GM23338 (cell line): ENCODE results near the gene TBC1D2B. TPM values are rescaled to one million over a fixed set of nuclear protein-coding genes. Genes with fewer than 3 reads are reported as not detected.

Experiments used
- ATAC-seq: fragments of 200-7000 bp; cut with Tn5 transposase; 3 replicates; pipeline ENCODE4 v1.9.1; 2020
- DNase-seq: peaks from one replicate; pipeline ENCODE4 v3.0.0-alpha.2; 2015; ENCODE audit warnings: low spot score
- H2AFZ ChIP-seq: fragments of 200-600 bp; sonication (generic); 2 replicates; pipeline ENCODE4 v1.8.0; 2016; ENCODE audit warnings: antibody characterized with exemption, mild to moderate bottlenecking, moderate library complexity
- H3F3A ChIP-seq: fragments of 200-600 bp; sonication (generic); replicated peaks from 2 replicates; pipeline ENCODE4 v1.8.0; 2017; ENCODE audit warnings: antibody characterized with exemption, mixed run types, low read depth
- H3K27ac ChIP-seq: fragments of 200-600 bp; sonication (generic); 2 replicates; pipeline ENCODE4 v1.6.1; 2016; ENCODE audit warnings: low read depth
- H3K27me3 ChIP-seq: fragments of 200-600 bp; sonication (generic); 2 replicates; pipeline ENCODE4 v1.8.0; 2016; ENCODE audit warnings: mild to moderate bottlenecking, mixed run types, moderate library complexity; ENCODE audit not compliant: insufficient read depth
- H3K36me3 ChIP-seq: fragments of 200-600 bp; sonication (generic); 2 replicates; pipeline ENCODE4 v1.8.0; 2016; ENCODE audit warnings: mild to moderate bottlenecking; ENCODE audit not compliant: insufficient read depth
- H3K4me1 ChIP-seq: fragments of 200-600 bp; sonication (generic); 2 replicates; pipeline ENCODE4 v1.8.0; 2016; ENCODE audit warnings: mild to moderate bottlenecking, moderate library complexity; ENCODE audit not compliant: insufficient read depth
- H3K4me2 ChIP-seq: fragments of 200-600 bp; sonication (generic); 2 replicates; pipeline ENCODE4 v1.7.1; 2017; ENCODE audit warnings: mixed run types
- H3K4me3 ChIP-seq: fragments of 200-600 bp; sonication (generic); 2 replicates; pipeline ENCODE4 v1.6.1; 2016; ENCODE audit warnings: mixed run types
- H3K79me2 ChIP-seq: fragments of 200-600 bp; sonication (generic); replicated peaks from 2 replicates; pipeline ENCODE4 v1.8.0; 2017; ENCODE audit warnings: mild to moderate bottlenecking; ENCODE audit not compliant: insufficient read depth
- H3K9me2 ChIP-seq: fragments of 200-600 bp; sonication (generic); 2 replicates; pipeline ENCODE4 v1.8.0; 2017; ENCODE audit not compliant: insufficient read depth
- H4K20me1 ChIP-seq: fragments of 200-600 bp; sonication (generic); replicated peaks from 2 replicates; pipeline ENCODE4 v1.8.0; 2017; ENCODE audit warnings: mild to moderate bottlenecking; ENCODE audit not compliant: insufficient read depth
- H3K27ac Mint-ChIP-seq: 2 replicates; pipeline ENCODE4 v1.8.0; 2020; ENCODE audit warnings: inconsistent platforms, mild to moderate bottlenecking, moderate library complexity, mixed read lengths
- H3K27me3 Mint-ChIP-seq: 3 replicates; pipeline ENCODE4 v1.8.0; 2022; ENCODE audit warnings: low read depth, mild to moderate bottlenecking, moderate library complexity, mixed read lengths, inconsistent platforms; ENCODE audit not compliant: insufficient read depth, poor library complexity
- H3K36me3 Mint-ChIP-seq: 3 replicates; pipeline ENCODE4 v1.8.0; 2021; ENCODE audit warnings: low read depth, mild to moderate bottlenecking, inconsistent platforms, moderate library complexity, mixed read lengths
- H3K4me1 Mint-ChIP-seq: 3 replicates; pipeline ENCODE4 v1.8.0; 2020; ENCODE audit warnings: mild to moderate bottlenecking, inconsistent platforms, mixed read lengths
- H3K4me3 Mint-ChIP-seq: 3 replicates; pipeline ENCODE4 v1.8.0; 2021; ENCODE audit warnings: moderate library complexity, mild to moderate bottlenecking, inconsistent platforms, mixed read lengths
- H3K9me3 Mint-ChIP-seq: 3 replicates; pipeline ENCODE4 v1.8.0; 2020; ENCODE audit warnings: moderate library complexity, mild to moderate bottlenecking, inconsistent platforms, mixed read lengths
- CREB1 ChIP-seq: fragments of 250-450 bp; sonication (Bioruptor Pico); IDR thresholded peaks from 2 replicates; pipeline ENCODE4 v1.5.0; 2020; ENCODE audit warnings: low read depth, mild to moderate bottlenecking, moderate library complexity
- EZH2 ChIP-seq: fragments of 200-600 bp; sonication (generic); IDR thresholded peaks from one replicate; pipeline ENCODE4 v1.8.0; 2017; ENCODE audit warnings: antibody characterized with exemption, mild to moderate bottlenecking, low read depth; ENCODE audit not compliant: unreplicated experiment
- EZH2phosphoT487 ChIP-seq: fragments of 200-600 bp; sonication (generic); IDR thresholded peaks from one replicate; pipeline ENCODE4 v1.8.1; 2018; ENCODE audit warnings: antibody characterized with exemption; ENCODE audit not compliant: unreplicated experiment
- JUNB ChIP-seq: IDR thresholded peaks from one replicate; pipeline ENCODE4 v1.6.1; 2016; ENCODE audit warnings: antibody characterized with exemption; ENCODE audit not compliant: unreplicated experiment
- NANOG ChIP-seq: IDR thresholded peaks from 2 replicates; pipeline ENCODE4 v1.6.1; 2016; ENCODE audit warnings: antibody characterized with exemption, borderline replicate concordance
- POLR2AphosphoS5 ChIP-seq: IDR thresholded peaks from 2 replicates; pipeline ENCODE4 v1.6.1; 2016; ENCODE audit warnings: antibody characterized with exemption, low read depth
- REST ChIP-seq: IDR thresholded peaks from one replicate; pipeline ENCODE4 v1.6.1; 2018; ENCODE audit warnings: antibody characterized with exemption; ENCODE audit not compliant: unreplicated experiment
- ZNF114 ChIP-seq: fragments of 250-450 bp; sonication (Bioruptor Pico); IDR thresholded peaks from 2 replicates; pipeline ENCODE4 v1.5.0; 2020; ENCODE audit warnings: mild to moderate bottlenecking, moderate library complexity
- ZNF331 ChIP-seq: fragments of 250-450 bp; sonication (Bioruptor Pico); IDR thresholded peaks from 2 replicates; pipeline ENCODE4 v1.5.0; 2020; ENCODE audit warnings: low read depth, mild to moderate bottlenecking, moderate library complexity
- ZNF462 ChIP-seq: fragments of 250-450 bp; sonication (Bioruptor Pico); IDR thresholded peaks from 2 replicates; pipeline ENCODE4 v1.5.0; 2020; ENCODE audit warnings: mild to moderate bottlenecking, moderate library complexity
- polyA plus RNA-seq: library from polyadenylated mRNA; unstranded; fragments of >200 nt; fragmentation: Nextera tagmentation; extraction: Ambion mirVana; gene quantifications from 2 replicates; pipeline ENCODE4 v1.2.1, GENCODE V29; 2016
- total RNA-seq: library from RNA; depleted of rRNA; stranded (reverse); fragments of >200 nt; shearing (Covaris generic); gene quantifications from 2 replicates; pipeline ENCODE4 v1.2.3, GENCODE V29; 2014
- TF ChIP-seq, protein P1 (sequence below), 2 experiments: fragments of 200-600 bp in 1 of 2; sonication (generic) in 1 of 2; conservative IDR thresholded peaks; 2 replicates each; pipeline versions ENCODE4 v1.5.1 to v1.6.1; 2016 to 2017; ENCODE audit warnings: antibody characterized with exemption in 2 of 2, low read depth in 2 of 2, mild to moderate bottlenecking in 2 of 2, moderate library complexity in 1 of 2
- TF ChIP-seq, protein P2 (sequence below): IDR thresholded peaks from 2 replicates; pipeline ENCODE4 v1.6.1; 2016; ENCODE audit warnings: antibody characterized with exemption

The TBC1D2B gene
- total and polyA plus RNA-seq, 2 experiments from 2014 or later = 3.6 to 17.8 TPM

DNA sequence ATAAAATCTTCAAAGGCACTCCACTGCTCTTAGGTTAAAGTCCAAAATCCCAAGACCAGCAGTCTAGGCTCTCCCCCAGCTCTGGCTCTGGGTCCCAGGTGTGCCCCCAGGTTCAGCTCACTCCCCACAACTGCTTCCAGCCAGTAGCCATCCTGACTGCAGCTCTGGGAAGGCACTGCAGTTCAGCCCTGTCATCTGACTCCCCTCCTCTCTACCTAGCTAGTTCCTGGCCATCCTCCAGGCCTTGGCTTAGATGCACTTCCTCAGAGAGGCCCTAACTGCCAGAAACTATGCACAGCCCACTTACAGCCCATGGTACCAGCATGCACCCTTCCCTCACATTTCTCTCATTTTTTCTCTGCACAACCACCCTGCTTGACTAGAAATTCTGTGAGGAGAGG lies 25.5 kb downstream of the TBC1D2B start (continued):
- TF ChIP-seq REST = no peak
- no peak for TF ChIP-seq POLR2AphosphoS5
- TF ChIP-seq ZNF114 (CRISPR knock-in tag) = no peak
- TF ChIP-seq, protein P1, sequence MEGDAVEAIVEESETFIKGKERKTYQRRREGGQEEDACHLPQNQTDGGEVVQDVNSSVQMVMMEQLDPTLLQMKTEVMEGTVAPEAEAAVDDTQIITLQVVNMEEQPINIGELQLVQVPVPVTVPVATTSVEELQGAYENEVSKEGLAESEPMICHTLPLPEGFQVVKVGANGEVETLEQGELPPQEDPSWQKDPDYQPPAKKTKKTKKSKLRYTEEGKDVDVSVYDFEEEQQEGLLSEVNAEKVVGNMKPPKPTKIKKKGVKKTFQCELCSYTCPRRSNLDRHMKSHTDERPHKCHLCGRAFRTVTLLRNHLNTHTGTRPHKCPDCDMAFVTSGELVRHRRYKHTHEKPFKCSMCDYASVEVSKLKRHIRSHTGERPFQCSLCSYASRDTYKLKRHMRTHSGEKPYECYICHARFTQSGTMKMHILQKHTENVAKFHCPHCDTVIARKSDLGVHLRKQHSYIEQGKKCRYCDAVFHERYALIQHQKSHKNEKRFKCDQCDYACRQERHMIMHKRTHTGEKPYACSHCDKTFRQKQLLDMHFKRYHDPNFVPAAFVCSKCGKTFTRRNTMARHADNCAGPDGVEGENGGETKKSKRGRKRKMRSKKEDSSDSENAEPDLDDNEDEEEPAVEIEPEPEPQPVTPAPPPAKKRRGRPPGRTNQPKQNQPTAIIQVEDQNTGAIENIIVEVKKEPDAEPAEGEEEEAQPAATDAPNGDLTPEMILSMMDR (conservative IDR thresholded peaks at IDR 0.05; ENCODE audit: low read depth in 2 of 2) = no peak
- no peak for TF ChIP-seq CREB1 (CRISPR knock-in tag)
- TF ChIP-seq EZH2phosphoT487 = no peak
- TF ChIP-seq NANOG = no peak
- no peak for TF ChIP-seq ZNF331 (CRISPR knock-in tag)

GRCh38 chr15:78051596-78051995 lies 25.9 kb downstream of the TBC1D2B start:
- H3K9me3 Mint-ChIP-seq = no peaks in the 10 kb centered on the region
- DNase-seq = no peak
- Histone ChIP-seq H3K9me2 (no peaks in the 10 kb centered on the region), H3K4me3 (no peak overlapping the region), H3K79me2 (peaks cover 15% of the 10 kb centered on the region), H3F3A (no peaks in the 10 kb centered on the region), H3K36me3 (no peaks in the 10 kb centered on the region), H2AFZ (no peak overlapping the region), H3K4me2 (no peak overlapping the region), H3K4me1 (peaks cover 35% of the 10 kb centered on the region), H3K27ac (no peak overlapping the region), H3K27me3 (no peaks in the 10 kb centered on the region), H4K20me1 (no peaks in the 10 kb centered on the region)
- H3K4me3 Mint-ChIP-seq = no peak overlapping the region
- no peak for ATAC-seq
- H3K4me1 Mint-ChIP-seq = peaks cover 23% of the 10 kb centered on the region
- no peaks in the 10 kb centered on the region for H3K36me3 Mint-ChIP-seq
- no peak overlapping the region for H3K27ac Mint-ChIP-seq
- peaks cover 2% of the 10 kb centered on the region for H3K27me3 Mint-ChIP-seq
- TF ChIP-seq JUNB = no peak
- TF ChIP-seq NANOG = no peak
- no peak for TF ChIP-seq EZH2phosphoT487
- no peak for TF ChIP-seq ZNF462 (CRISPR knock-in tag)
- TF ChIP-seq ZNF331 (CRISPR knock-in tag) = no peak
- no peak for TF ChIP-seq EZH2
- TF ChIP-seq ZNF114 (CRISPR knock-in tag) = no peak
- TF ChIP-seq POLR2AphosphoS5 = no peak
- TF ChIP-seq, protein P2, sequence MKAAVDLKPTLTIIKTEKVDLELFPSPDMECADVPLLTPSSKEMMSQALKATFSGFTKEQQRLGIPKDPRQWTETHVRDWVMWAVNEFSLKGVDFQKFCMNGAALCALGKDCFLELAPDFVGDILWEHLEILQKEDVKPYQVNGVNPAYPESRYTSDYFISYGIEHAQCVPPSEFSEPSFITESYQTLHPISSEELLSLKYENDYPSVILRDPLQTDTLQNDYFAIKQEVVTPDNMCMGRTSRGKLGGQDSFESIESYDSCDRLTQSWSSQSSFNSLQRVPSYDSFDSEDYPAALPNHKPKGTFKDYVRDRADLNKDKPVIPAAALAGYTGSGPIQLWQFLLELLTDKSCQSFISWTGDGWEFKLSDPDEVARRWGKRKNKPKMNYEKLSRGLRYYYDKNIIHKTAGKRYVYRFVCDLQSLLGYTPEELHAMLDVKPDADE = no peak
